HG03342 (cell line): ENCODE results near the gene SMIM11.
"Not testable (repeated sequence)": the region's sequence is repeated elsewhere in the genome, so short reads cannot be mapped to it uniquely, and the experiment has no call there.

Source experiments
- ATAC-seq: cut with Tn5 transposase; IDR thresholded peaks from one replicate; pipeline ENCODE4 v1.9.1; 2021; ENCODE audit warnings: mild to moderate bottlenecking, moderate library complexity; ENCODE audit not compliant: unreplicated experiment

SMIM11 gene

DNA sequence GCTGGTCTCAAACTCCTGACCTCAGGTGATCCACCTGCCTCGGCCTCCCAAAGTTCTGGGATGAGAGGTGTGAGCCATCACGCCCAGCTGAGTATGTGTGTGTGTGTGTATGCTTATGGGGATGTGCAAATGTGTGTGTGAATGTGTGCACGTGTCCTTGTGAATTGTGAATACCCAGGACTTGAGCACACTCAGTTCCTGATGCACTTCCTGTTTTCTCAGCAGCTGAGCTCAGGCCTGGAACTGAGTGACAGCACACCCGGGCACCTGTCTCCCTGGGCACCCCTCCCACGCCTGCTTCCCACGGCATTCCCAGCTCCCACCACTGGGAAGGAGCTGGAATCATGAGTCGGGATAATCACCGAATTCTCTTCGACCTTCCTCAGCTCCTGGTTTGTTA lies 32.0 kb downstream of the SMIM11 start:
- ATAC-seq: not testable (repeated sequence)

DNA sequence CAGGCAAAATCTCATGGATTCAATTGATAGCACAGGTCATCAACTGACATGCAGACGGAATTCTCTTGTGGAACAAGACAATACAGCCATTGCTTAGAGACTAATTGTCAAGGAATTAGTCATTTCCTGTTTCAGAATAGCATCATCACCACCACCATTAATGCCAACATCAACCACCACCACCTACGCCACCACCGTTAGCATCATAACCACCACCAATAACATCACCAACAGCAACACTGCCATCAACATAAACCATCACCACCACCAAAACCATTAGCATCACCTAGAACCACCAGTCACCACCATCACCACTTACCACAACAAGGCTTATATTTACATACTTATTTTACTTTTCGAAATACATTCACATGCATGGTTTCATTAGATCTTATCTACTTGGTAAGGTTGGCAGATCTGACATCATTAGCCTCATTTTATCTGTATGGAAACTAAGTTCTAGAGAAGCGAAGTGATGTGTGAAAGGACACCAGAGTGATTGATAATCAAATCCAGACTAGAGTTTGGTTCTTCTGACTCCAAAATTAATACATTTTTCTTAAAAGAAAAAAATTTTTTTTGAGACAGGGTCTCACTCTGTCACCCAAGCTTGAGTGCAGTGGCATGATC lies 42.3 kb downstream of the SMIM11 start:
- not testable (repeated sequence) for ATAC-seq

DNA sequence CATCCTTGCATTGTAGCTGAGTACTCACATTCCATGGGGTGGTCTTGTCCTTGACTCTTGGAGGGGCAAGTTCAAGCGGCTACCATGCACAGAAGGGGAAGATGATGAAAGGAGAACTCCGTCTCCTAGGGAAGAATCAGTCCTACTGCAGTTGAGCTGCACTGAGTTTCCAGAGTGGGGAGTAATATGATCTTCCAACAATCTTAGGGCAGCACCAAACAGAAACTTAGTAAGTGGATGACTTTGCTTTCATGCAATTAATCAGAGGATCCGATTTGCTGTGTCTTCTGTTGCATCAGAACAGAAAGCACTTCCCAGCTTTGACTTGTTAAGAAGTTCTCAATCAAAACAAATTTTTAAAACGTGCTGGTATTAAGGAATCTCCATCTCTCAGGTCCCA lies 48.5 kb downstream of the SMIM11 start, which contains the start of gene SMIM34:
SMIM34 (minus strand) TSS at position 147 of the 400 bp plus-strand sequence; CDS start at position 35, 112 bp downstream.
- not testable (repeated sequence) for ATAC-seq

DNA sequence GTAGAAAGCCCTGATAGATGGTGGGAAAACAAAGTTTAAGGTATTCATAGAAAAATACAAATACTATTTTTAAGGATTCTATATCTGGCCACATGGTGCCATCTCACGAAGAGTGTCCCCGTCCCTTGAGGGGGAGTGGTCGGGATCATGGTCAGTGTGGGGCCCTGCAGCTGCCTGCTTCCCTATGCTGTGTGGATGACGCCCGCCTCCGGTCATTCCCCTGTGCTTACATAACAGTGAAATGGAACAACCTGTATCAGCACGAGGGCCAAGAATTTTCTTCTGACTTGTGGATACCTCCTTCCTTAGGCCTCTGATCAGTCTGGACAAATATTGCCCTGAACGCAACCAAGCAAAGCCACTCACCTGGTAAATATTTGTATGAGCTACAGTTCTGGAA lies 52.0 kb downstream of the SMIM11 start:
- not testable (repeated sequence) for ATAC-seq

DNA sequence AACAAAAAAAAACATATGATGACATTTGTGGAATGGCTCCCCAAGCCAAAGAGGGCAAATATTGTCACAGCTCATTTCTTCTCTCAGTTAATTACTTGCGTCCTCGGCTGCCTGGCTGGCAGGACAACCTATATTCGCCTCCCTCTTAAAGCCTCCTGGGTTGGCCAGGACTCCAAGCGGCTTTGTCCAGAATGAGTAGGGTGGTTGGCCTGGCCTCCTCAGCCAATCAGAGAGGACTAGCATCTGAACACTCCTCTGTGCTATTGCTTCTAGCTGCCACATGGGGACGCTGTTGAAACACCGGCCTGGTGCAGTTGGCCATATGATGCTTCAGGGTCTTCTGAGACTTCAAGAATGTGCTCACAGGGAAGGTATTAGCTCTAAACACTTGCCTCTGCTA lies 53.1 kb downstream of the SMIM11 start:
- not testable (repeated sequence) for ATAC-seq

DNA sequence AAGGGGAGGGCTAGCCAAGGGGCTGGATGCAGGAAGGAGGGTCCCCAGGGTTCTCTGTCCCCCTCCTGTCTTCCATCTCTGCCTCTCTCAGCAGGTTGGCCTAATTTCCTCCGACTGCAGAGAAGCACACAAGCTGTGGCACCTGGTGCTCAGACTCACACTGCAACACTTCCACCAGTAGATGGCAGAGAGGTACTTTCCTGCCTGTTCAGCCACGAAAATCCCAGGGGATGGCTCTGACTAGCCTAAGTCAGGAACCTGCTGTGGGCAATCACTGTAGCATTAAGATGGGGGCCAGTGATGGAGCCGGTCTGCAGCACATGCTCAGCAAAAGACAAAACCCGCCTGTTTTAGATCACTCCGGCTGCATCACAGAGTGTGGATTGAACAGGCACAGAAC lies 54.4 kb downstream of the SMIM11 start:
- not testable (repeated sequence) for ATAC-seq
